Subcutaneous adipose tissue (tissue), 4 donors: ENCODE measurements around the gene FAM78B. TPM values are rescaled to one million over a fixed set of nuclear protein-coding genes. Genes with fewer than 3 reads are reported as not detected.

Experiments
- CTCF ChIP-seq: fragments of 450-650 bp; IDR thresholded peaks from one replicate; pipeline ENCODE4 v1.5.1; 2016; ENCODE audit warnings: low read depth, mild to moderate bottlenecking, control low read depth, antibody characterized with exemption, moderate library complexity
- total RNA-seq, 4 donors: library from RNA; depleted of rRNA; stranded (reverse); fragments of >200 nt; gene quantifications; one replicate each; pipeline ENCODE4 v1.1.0, GENCODE V29; 2016

Gene FAM78B
- total RNA-seq, 4 donors from 2014 or later, result 0.44 to 2.9 (median 1.0) TPM

- no peak for TF ChIP-seq CTCF
Observed at GRCh38 chr1:166063701-166064100, 103.1 kb downstream of the FAM78B start.

- TF ChIP-seq CTCF, result no peak
Observed at GRCh38 chr1:166062421-166063070, 104.3 kb downstream of the FAM78B start.

- TF ChIP-seq CTCF, result no peak
Observed at GRCh38 chr1:166057650-166058049, 109.2 kb downstream of the FAM78B start.

GRCh38 chr1:166053395-166053794 is 113.4 kb downstream of the FAM78B start:
- no peak for TF ChIP-seq CTCF

GRCh38 chr1:166040202-166040997 is 126.4 kb downstream of the FAM78B start:
- TF ChIP-seq CTCF, result no peak

- TF ChIP-seq CTCF, result no peak
Observed at GRCh38 chr1:166039436-166040201, 127.2 kb downstream of the FAM78B start.

GRCh38 chr1:166036092-166036491 is 130.7 kb downstream of the FAM78B start:
- TF ChIP-seq CTCF, result no peak
